WTC11 (cell line): Measurements from ENCODE around the gene PUSL1.

Source experiments
- ETV6 ChIP-seq: sonication (generic); formaldehyde crosslinking; IDR thresholded peaks from 2 replicates; pipeline ENCODE4 v1.8.1; 2022; ENCODE audit warnings: mild to moderate bottlenecking, missing genetic modification reagents
- HMGA2 ChIP-seq: fragments of 250-450 bp; sonication (Bioruptor Pico); IDR thresholded peaks from 2 replicates; pipeline ENCODE4 v1.4.0; 2021; ENCODE audit warnings: mild to moderate bottlenecking, moderate library complexity
- NR2C2 ChIP-seq: sonication (generic); formaldehyde crosslinking; IDR thresholded peaks from 2 replicates; pipeline ENCODE4 v1.8.0; 2022; ENCODE audit warnings: mild to moderate bottlenecking, missing genetic modification reagents
- RELA ChIP-seq: sonication (generic); formaldehyde crosslinking; IDR thresholded peaks from 2 replicates; pipeline ENCODE4 v1.8.1; 2022; ENCODE audit warnings: missing genetic modification reagents, mild to moderate bottlenecking, borderline replicate concordance
- RORB ChIP-seq: fragments of 250-450 bp; sonication (Bioruptor Pico); IDR thresholded peaks from 2 replicates; pipeline ENCODE4 v1.9.0; 2021; ENCODE audit warnings: mild to moderate bottlenecking
- TEAD4 ChIP-seq: sonication (generic); formaldehyde crosslinking; IDR thresholded peaks from 2 replicates; pipeline ENCODE4 v1.8.0; 2022; ENCODE audit warnings: mild to moderate bottlenecking, missing genetic modification reagents
- ZNF121 ChIP-seq: sonication (generic); formaldehyde crosslinking; IDR thresholded peaks from 2 replicates; pipeline ENCODE4 v1.8.0; 2023; ENCODE audit warnings: missing genetic modification reagents
- ZNF138 ChIP-seq: sonication (generic); formaldehyde crosslinking; conservative IDR thresholded peaks from 2 replicates; pipeline ENCODE4 v1.8.1; 2022; ENCODE audit warnings: mild to moderate bottlenecking, moderate library complexity, missing genetic modification reagents
- TF ChIP-seq, protein P1 (sequence below): fragments of 200-600 bp; IDR thresholded peaks from 2 replicates; pipeline ENCODE4 v1.8.0; 2022; ENCODE audit warnings: antibody characterized with exemption
- TF ChIP-seq, protein P2 (sequence below): sonication (generic); formaldehyde crosslinking; IDR thresholded peaks from 2 replicates; pipeline ENCODE4 v1.8.0; 2022; ENCODE audit warnings: missing genetic modification reagents
- TF ChIP-seq, protein P3 (sequence below): sonication (generic); formaldehyde crosslinking; IDR thresholded peaks from 2 replicates; pipeline ENCODE4 v1.8.0; 2022; ENCODE audit warnings: mild to moderate bottlenecking, missing genetic modification reagents

DNA sequence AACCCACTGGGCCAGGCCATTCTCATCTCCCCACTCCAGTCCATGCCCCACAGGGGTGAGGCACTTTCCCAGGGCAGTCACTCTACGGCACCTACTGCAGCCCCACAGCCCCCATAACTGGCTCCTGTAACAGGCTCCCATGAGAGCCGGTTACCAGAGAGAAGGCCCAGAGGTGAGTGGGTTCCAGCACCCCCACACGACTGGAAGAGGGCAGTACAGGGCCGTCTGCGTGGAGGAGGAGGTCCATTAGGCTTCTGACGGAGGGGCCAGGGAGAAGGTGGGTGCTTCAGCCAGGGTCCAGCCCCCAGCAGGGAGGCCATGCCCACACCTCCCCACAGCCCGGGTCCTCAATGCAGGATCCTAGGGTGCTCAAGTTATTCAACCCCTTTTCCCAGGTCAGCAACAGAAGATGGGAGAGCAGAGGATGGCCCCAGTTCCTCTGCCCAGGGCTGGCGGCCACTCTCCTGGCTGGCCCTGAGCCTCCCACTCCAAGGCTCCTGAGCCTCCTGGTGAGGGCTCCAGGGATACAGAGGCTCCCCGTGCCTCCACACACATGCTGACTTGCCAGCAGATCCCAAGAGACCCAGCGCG, 2.2 kb upstream of the PUSL1 start:
- TF ChIP-seq HMGA2 (CRISPR knock-in tag): no peak
- no peak for TF ChIP-seq ZNF138 (CRISPR knock-in tag)
- no peak for TF ChIP-seq NR2C2 (CRISPR knock-in tag)
- TF ChIP-seq, protein P1, sequence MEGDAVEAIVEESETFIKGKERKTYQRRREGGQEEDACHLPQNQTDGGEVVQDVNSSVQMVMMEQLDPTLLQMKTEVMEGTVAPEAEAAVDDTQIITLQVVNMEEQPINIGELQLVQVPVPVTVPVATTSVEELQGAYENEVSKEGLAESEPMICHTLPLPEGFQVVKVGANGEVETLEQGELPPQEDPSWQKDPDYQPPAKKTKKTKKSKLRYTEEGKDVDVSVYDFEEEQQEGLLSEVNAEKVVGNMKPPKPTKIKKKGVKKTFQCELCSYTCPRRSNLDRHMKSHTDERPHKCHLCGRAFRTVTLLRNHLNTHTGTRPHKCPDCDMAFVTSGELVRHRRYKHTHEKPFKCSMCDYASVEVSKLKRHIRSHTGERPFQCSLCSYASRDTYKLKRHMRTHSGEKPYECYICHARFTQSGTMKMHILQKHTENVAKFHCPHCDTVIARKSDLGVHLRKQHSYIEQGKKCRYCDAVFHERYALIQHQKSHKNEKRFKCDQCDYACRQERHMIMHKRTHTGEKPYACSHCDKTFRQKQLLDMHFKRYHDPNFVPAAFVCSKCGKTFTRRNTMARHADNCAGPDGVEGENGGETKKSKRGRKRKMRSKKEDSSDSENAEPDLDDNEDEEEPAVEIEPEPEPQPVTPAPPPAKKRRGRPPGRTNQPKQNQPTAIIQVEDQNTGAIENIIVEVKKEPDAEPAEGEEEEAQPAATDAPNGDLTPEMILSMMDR: no peak
- no peak for TF ChIP-seq ZNF121
- TF ChIP-seq RORB: no peak
- TF ChIP-seq, protein P2, sequence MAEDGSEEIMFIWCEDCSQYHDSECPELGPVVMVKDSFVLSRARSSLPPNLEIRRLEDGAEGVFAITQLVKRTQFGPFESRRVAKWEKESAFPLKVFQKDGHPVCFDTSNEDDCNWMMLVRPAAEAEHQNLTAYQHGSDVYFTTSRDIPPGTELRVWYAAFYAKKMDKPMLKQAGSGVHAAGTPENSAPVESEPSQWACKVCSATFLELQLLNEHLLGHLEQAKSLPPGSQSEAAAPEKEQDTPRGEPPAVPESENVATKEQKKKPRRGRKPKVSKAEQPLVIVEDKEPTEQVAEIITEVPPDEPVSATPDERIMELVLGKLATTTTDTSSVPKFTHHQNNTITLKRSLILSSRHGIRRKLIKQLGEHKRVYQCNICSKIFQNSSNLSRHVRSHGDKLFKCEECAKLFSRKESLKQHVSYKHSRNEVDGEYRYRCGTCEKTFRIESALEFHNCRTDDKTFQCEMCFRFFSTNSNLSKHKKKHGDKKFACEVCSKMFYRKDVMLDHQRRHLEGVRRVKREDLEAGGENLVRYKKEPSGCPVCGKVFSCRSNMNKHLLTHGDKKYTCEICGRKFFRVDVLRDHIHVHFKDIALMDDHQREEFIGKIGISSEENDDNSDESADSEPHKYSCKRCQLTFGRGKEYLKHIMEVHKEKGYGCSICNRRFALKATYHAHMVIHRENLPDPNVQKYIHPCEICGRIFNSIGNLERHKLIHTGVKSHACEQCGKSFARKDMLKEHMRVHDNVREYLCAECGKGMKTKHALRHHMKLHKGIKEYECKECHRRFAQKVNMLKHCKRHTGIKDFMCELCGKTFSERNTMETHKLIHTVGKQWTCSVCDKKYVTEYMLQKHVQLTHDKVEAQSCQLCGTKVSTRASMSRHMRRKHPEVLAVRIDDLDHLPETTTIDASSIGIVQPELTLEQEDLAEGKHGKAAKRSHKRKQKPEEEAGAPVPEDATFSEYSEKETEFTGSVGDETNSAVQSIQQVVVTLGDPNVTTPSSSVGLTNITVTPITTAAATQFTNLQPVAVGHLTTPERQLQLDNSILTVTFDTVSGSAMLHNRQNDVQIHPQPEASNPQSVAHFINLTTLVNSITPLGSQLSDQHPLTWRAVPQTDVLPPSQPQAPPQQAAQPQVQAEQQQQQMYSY (CRISPR knock-in tag): no peak
- no peak for TF ChIP-seq ETV6 (CRISPR knock-in tag)
- TF ChIP-seq RELA (CRISPR knock-in tag): no peak
- TF ChIP-seq, protein P3, sequence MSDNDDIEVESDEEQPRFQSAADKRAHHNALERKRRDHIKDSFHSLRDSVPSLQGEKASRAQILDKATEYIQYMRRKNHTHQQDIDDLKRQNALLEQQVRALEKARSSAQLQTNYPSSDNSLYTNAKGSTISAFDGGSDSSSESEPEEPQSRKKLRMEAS (CRISPR knock-in tag): no peak
- no peak for TF ChIP-seq TEAD4 (CRISPR knock-in tag)
